Neutrophil (primary cell): ENCODE data around the gene USH2A.

ENCODE experiments used
- H3K27ac ChIP-seq: fragments of 200-600 bp; sonication (generic); 2 replicates; pipeline ENCODE4 v1.5.1; 2016; ENCODE audit warnings: mild to moderate bottlenecking, moderate library complexity
- H3K27me3 ChIP-seq: fragments of 200-600 bp; sonication (generic); 2 replicates; pipeline ENCODE4 v1.6.0; 2016; ENCODE audit warnings: mild to moderate bottlenecking
- H3K36me3 ChIP-seq: fragments of 200-600 bp; sonication (generic); 2 replicates; pipeline ENCODE4 v1.5.1; 2017
- H3K4me1 ChIP-seq, 2 experiments: fragments of 200-600 bp in 1 of 2; sonication (generic) in 1 of 2; 1 replicate in 1 of 2; 2 replicates in 1 of 2; pipeline versions ENCODE4 v1.5.1 to v1.6.1; 2013 to 2016; ENCODE audit warnings: low read depth in 1 of 2, low read length in 1 of 2, mild to moderate bottlenecking in 1 of 2, moderate library complexity in 1 of 2; ENCODE audit not compliant: control insufficient read depth in 1 of 2, insufficient read depth in 1 of 2
- H3K4me3 ChIP-seq, 2 experiments: fragments of 200-600 bp in 1 of 2; sonication (generic) in 1 of 2; 1 replicate in 1 of 2; 2 replicates in 1 of 2; pipeline ENCODE4 v1.5.1; 2013 to 2016; ENCODE audit warnings: low read depth in 1 of 2, low read length in 1 of 2, mild to moderate bottlenecking in 1 of 2, moderate library complexity in 1 of 2
- H3K9me3 ChIP-seq: fragments of 200-600 bp; sonication (generic); 2 replicates; pipeline ENCODE4 v1.5.1; 2016
- TF ChIP-seq, protein P1 (sequence below): fragments of 200-600 bp; sonication (generic); IDR thresholded peaks from 2 replicates; pipeline ENCODE4 v1.5.1; 2016; ENCODE audit warnings: antibody characterized with exemption

USH2A gene

DNA sequence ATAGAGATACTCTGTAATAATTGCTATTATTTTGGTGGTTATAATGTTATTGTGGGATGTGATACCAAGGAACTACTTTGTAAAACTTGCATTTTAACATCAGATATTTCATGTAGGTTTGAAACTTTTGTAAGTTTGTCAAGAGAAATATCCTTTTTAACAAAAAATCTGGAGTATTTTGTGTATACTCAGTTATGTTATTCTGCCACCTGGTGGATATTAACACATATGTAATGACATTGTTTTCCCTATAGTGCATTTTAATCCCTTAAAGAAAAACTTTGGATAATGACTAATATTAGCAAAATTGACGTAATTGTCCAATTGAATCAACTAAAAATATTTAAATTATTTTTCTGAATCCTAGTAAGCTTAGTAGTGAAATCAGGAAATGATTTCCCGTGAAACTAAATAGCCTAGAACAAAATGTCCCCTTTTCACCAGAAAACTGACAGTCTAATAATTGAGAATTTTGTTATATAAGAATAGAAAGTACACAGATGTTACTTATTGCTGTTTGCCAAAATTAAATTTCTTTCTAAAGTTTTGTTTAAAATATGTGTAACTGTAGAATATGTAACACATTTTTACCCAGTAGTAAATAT lies 816.6 kb downstream of the USH2A start:
- H3K9me3 ChIP-seq = no peaks in the 10 kb centered on the region
- no peak overlapping the region for H3K4me3 ChIP-seq
- H3K27me3 ChIP-seq = no peaks in the 10 kb centered on the region
- no peak overlapping the region for H3K27ac ChIP-seq
- H3K36me3 ChIP-seq = peaks cover 12% of the 10 kb centered on the region
- TF ChIP-seq, protein P1, sequence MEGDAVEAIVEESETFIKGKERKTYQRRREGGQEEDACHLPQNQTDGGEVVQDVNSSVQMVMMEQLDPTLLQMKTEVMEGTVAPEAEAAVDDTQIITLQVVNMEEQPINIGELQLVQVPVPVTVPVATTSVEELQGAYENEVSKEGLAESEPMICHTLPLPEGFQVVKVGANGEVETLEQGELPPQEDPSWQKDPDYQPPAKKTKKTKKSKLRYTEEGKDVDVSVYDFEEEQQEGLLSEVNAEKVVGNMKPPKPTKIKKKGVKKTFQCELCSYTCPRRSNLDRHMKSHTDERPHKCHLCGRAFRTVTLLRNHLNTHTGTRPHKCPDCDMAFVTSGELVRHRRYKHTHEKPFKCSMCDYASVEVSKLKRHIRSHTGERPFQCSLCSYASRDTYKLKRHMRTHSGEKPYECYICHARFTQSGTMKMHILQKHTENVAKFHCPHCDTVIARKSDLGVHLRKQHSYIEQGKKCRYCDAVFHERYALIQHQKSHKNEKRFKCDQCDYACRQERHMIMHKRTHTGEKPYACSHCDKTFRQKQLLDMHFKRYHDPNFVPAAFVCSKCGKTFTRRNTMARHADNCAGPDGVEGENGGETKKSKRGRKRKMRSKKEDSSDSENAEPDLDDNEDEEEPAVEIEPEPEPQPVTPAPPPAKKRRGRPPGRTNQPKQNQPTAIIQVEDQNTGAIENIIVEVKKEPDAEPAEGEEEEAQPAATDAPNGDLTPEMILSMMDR = no peak
- no peaks in the 10 kb centered on the region for H3K4me1 ChIP-seq

DNA sequence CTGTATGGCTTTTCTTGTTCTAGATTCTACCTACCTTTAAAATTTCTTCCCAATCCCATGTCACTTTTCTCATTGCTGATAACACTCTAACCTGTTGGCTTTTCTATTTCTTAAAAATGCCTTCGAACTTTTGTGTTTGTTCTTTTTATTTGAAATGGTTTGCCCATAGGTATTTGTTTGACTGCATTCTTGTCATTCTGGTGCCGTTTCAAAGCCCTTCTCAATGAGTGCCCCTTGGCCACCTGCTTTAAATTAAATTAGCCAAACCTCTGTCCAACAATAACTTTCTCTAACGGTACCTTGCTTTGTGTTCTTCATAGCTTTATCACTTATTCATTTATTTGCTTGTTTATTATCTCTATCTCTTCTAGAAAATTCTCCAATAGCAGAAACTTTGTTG lies 817.2 kb downstream of the USH2A start:
- Histone ChIP-seq H3K4me1 (no peaks in the 10 kb centered on the region), H3K36me3 (peaks cover 12% of the 10 kb centered on the region), H3K9me3 (no peaks in the 10 kb centered on the region), H3K4me3 (no peak overlapping the region), H3K27ac (no peak overlapping the region), H3K27me3 (no peaks in the 10 kb centered on the region)
- TF ChIP-seq, protein P1 = no peak

DNA sequence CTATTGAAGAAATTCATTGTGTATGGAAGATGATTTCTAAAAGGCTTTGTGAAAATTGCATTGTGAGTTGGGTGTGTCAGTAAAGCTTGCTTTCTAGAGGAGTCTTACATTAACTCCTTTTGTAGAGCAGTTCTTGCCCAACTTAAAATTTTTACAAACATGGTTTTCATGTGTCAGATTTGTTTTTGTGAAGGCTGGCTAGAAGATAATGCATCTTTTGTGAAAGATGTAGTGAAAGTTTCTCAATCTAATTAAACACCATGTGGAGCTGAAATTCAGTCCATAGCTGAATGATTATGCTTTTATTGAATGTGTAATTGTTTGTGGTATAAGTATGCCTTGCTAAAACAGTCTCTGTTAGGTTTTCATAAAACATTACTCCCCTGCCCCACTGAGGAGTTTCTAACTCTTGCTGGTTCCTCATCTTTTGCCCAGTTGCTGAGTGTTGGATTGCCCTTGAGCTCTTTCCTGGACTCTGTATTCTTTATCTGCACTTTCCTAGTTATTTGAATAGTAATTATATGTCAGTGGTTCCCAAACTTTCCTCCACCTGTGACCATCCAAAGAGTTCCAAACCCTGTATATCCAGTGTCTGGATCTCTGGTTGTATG lies 818.1 kb downstream of the USH2A start:
- Histone ChIP-seq H3K4me1 (no peaks in the 10 kb centered on the region), H3K4me3 (no peak overlapping the region), H3K9me3 (no peaks in the 10 kb centered on the region), H3K36me3 (peaks cover 12% of the 10 kb centered on the region), H3K27me3 (no peaks in the 10 kb centered on the region), H3K27ac (no peak overlapping the region)
- TF ChIP-seq, protein P1 = no peak

DNA sequence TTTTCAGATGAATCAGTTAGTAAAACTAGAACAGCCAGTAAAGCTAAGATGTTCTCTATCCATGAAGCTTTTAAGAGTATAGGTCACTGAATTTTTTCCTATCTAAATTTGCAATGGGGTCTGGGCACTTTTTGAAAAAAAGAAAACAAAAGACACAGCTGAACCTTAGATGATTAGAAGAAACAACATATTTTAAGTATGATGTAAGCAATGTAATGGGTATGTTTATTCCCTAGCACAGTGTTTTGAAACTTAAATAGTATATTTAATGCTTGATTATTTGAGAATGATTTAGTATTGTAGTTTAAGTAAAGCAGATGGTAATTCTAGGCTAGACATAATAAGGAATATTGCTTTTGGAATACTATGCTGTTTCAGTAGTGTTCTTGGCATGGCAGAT lies 819.9 kb downstream of the USH2A start:
- no peak overlapping the region for H3K4me3 ChIP-seq
- peaks cover 5% of the 10 kb centered on the region for H3K36me3 ChIP-seq
- H3K4me1 ChIP-seq = no peaks in the 10 kb centered on the region
- TF ChIP-seq, protein P1 = no peak
- no peaks in the 10 kb centered on the region for H3K27me3 ChIP-seq
- H3K9me3 ChIP-seq = no peaks in the 10 kb centered on the region
- no peak overlapping the region for H3K27ac ChIP-seq

DNA sequence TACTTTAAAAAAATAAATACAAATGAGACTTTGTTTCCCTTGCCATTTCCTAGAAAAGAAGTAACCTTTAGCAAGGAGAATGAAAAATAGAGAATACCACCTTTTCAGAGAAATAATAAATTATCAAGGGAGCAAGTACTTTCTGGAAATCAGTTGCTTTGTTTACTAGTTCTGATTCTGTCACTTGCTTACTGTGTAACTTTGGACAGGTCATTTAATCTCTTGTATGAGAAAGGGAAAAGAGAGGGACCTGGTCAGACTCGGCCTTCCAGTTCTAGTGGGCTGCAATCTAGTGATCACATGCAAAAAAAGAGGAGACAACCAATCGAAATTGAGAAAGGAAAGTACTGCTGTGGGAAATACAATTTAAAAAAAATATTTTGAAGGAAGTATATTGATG lies 822.0 kb downstream of the USH2A start:
- no peak overlapping the region for H3K27ac ChIP-seq
- no peaks in the 10 kb centered on the region for H3K4me1 ChIP-seq
- no peaks in the 10 kb centered on the region for H3K36me3 ChIP-seq
- H3K9me3 ChIP-seq = no peaks in the 10 kb centered on the region
- TF ChIP-seq, protein P1 = no peak
- H3K4me3 ChIP-seq = no peak overlapping the region
- no peaks in the 10 kb centered on the region for H3K27me3 ChIP-seq
